Measurements from ENCODE around the gene PRKCH. TPM values are rescaled to one million over a fixed set of nuclear protein-coding genes. Genes with fewer than 3 reads are reported as not detected.

PRKCH gene
- total RNA-seq, 1 experiment from 2014 or later: 22.3 TPM

DNA sequence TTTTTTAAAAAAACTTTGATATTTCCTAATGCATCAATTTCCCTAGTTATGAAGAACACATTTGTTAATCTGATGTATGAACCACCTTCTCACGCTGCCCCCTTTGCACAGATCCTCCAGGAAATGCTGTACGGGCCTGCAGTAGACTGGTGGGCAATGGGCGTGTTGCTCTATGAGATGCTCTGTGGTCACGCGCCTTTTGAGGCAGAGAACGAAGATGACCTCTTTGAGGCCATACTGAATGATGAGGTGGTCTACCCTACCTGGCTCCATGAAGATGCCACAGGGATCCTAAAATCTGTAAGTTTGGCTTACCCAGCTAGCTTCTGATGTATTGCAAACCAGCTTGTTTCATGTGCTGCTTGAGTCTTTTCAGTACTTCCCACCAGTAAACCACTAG, 208.9 kb downstream of the PRKCH start:
- no peak for DNase-seq
- CTCF ChIA-PET: no interaction called here
- H3K27ac Mint-ChIP-seq (ENCODE audit: unreplicated experiment): no peak overlapping the region
- no peaks in the 10 kb centered on the region for H3K27me3 Mint-ChIP-seq (ENCODE audit: unreplicated experiment)
- H3K9me3 Mint-ChIP-seq (ENCODE audit: low read depth, unreplicated experiment): no peaks in the 10 kb centered on the region
- intact Hi-C loops (cut with micrococcal nuclease; ENCODE audit: unreplicated experiment): no loop called here
- peaks cover 78% of the 10 kb centered on the region for H3K4me1 Mint-ChIP-seq (ENCODE audit: low read depth, unreplicated experiment)
- no peak for TF ChIP-seq CTCF (IDR thresholded peaks at IDR 0.05; ENCODE audit: unreplicated experiment)
- peaks cover 24% of the 10 kb centered on the region for H3K36me3 Mint-ChIP-seq (ENCODE audit: insufficient read depth, unreplicated experiment)
- BruUV-seq (replicated peaks): no TSS peak
- no peak overlapping the region for H3K4me3 Mint-ChIP-seq (ENCODE audit: low read depth, unreplicated experiment)

GRCh38 chr14:61530896-61531295, 209.5 kb downstream of the PRKCH start:
- peaks cover 21% of the 10 kb centered on the region for H3K36me3 Mint-ChIP-seq (ENCODE audit: insufficient read depth, unreplicated experiment)
- H3K27ac Mint-ChIP-seq (ENCODE audit: unreplicated experiment): no peak overlapping the region
- BruUV-seq (replicated peaks): no TSS peak
- intact Hi-C loops (cut with micrococcal nuclease; ENCODE audit: unreplicated experiment): no loop called here
- DNase-seq: no peak
- no peaks in the 10 kb centered on the region for H3K27me3 Mint-ChIP-seq (ENCODE audit: unreplicated experiment)
- no peaks in the 10 kb centered on the region for H3K9me3 Mint-ChIP-seq (ENCODE audit: low read depth, unreplicated experiment)
- CTCF ChIA-PET: no interaction called here
- no peak for TF ChIP-seq CTCF (IDR thresholded peaks at IDR 0.05; ENCODE audit: unreplicated experiment)
- H3K4me1 Mint-ChIP-seq (ENCODE audit: low read depth, unreplicated experiment): peaks cover 77% of the 10 kb centered on the region
- H3K4me3 Mint-ChIP-seq (ENCODE audit: low read depth, unreplicated experiment): no peak overlapping the region

- Mint-ChIP-seq H3K4me3 (ENCODE audit: low read depth, unreplicated experiment) (no peak overlapping the region), H3K4me1 (ENCODE audit: low read depth, unreplicated experiment) (peaks cover 77% of the 10 kb centered on the region), H3K27ac (ENCODE audit: unreplicated experiment) (no peak overlapping the region), H3K27me3 (ENCODE audit: unreplicated experiment) (no peaks in the 10 kb centered on the region), H3K36me3 (ENCODE audit: insufficient read depth, unreplicated experiment) (peaks cover 24% of the 10 kb centered on the region), H3K9me3 (ENCODE audit: low read depth, unreplicated experiment) (no peaks in the 10 kb centered on the region)
- no peak for TF ChIP-seq CTCF (IDR thresholded peaks at IDR 0.05; ENCODE audit: unreplicated experiment)
- no TSS peak for BruUV-seq (replicated peaks)
- no peak for DNase-seq
- intact Hi-C loops (cut with micrococcal nuclease; ENCODE audit: unreplicated experiment): no loop called here
- CTCF ChIA-PET: interaction anchor here (1.3 to 1.9 kb wide), 2 partner anchors 22 to 62 kb away, joined by 3 to 8 read pairs; no protein-coding TSS in a partner anchor
Measured at GRCh38 chr14:61531465-61532122, 210.2 kb downstream of the PRKCH start.

DNA sequence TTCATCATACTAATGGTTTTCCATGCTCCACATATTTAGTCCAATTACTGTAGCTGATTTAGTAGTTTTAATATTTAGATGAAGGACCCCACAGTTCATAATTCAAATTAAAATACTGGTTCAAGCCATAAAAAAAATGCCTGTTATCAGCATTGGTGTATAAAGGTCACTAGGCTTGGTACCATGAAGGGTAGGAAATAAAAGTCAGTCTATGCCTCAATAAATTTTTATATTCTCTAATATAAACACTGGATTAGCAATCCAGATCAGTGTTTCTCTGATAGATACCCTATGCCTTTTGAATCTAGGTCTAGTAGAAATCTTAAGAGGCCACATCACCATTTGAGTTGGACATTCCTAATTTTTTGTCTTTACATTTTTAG, 210.7 kb downstream of the PRKCH start:
- DNase-seq: no peak
- Mint-ChIP-seq H3K27me3 (ENCODE audit: unreplicated experiment) (no peaks in the 10 kb centered on the region), H3K4me3 (ENCODE audit: low read depth, unreplicated experiment) (no peak overlapping the region), H3K36me3 (ENCODE audit: insufficient read depth, unreplicated experiment) (peaks cover 22% of the 10 kb centered on the region), H3K27ac (ENCODE audit: unreplicated experiment) (no peak overlapping the region), H3K4me1 (ENCODE audit: low read depth, unreplicated experiment) (peaks cover 77% of the 10 kb centered on the region), H3K9me3 (ENCODE audit: low read depth, unreplicated experiment) (no peaks in the 10 kb centered on the region)
- intact Hi-C loops (cut with micrococcal nuclease; ENCODE audit: unreplicated experiment): no loop called here
- CTCF ChIA-PET: interaction anchor here (1.3 to 1.9 kb wide), 2 partner anchors 21 to 61 kb away, joined by 3 to 8 read pairs; no protein-coding TSS in a partner anchor
- no TSS peak for BruUV-seq (replicated peaks)
- TF ChIP-seq CTCF (IDR thresholded peaks at IDR 0.05; ENCODE audit: unreplicated experiment): no peak
